C4-2B (cell line): ENCODE data around the gene DLX3.

Experiments
- ZFX ChIP-seq: fragments of 450-650 bp; IDR thresholded peaks from 2 replicates; pipeline ENCODE4 v1.6.1; 2017
- TF ChIP-seq, protein P1 (sequence below): fragments of 450-650 bp; conservative IDR thresholded peaks from 2 replicates; pipeline ENCODE4 v1.5.1; 2017; ENCODE audit warnings: mild to moderate bottlenecking

DNA sequence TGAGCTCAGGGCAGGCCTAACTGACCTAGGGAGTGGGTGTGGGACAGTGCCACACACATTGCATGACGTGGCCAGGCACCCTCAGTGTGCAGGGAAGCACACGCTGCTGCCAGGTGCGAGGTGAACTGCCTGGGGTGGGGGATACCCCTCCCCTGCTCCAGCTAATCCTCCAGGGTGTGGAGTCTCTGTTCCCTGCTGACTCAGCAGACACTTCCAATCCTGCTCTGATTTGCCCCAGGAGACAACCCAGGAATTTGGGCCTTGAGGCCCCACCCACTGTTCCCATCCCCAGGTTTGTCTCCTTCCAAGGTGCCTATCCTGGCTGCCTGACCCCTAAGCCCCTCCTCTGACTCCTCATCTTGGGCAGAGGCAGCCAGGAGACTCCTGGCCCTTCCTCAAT lies 10.7 kb downstream of the DLX3 start:
- TF ChIP-seq, protein P1, sequence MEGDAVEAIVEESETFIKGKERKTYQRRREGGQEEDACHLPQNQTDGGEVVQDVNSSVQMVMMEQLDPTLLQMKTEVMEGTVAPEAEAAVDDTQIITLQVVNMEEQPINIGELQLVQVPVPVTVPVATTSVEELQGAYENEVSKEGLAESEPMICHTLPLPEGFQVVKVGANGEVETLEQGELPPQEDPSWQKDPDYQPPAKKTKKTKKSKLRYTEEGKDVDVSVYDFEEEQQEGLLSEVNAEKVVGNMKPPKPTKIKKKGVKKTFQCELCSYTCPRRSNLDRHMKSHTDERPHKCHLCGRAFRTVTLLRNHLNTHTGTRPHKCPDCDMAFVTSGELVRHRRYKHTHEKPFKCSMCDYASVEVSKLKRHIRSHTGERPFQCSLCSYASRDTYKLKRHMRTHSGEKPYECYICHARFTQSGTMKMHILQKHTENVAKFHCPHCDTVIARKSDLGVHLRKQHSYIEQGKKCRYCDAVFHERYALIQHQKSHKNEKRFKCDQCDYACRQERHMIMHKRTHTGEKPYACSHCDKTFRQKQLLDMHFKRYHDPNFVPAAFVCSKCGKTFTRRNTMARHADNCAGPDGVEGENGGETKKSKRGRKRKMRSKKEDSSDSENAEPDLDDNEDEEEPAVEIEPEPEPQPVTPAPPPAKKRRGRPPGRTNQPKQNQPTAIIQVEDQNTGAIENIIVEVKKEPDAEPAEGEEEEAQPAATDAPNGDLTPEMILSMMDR, result no peak
- no peak for TF ChIP-seq ZFX
